ENCODE measurements around the gene PCSK7. TPM values are rescaled to one million over a fixed set of nuclear protein-coding genes. Genes with fewer than 3 reads are reported as not detected.
"Not testable (repeated sequence)": the region's sequence is repeated elsewhere in the genome, so short reads cannot be mapped to it uniquely, and the experiment has no call there.

PCSK7 gene
- total and polyA plus RNA-seq, 2 of the 8 experiments (the other 6 are each of a cell fraction or from before 2014, with no cell fraction given), result 23.4 to 38.5 TPM

DNA sequence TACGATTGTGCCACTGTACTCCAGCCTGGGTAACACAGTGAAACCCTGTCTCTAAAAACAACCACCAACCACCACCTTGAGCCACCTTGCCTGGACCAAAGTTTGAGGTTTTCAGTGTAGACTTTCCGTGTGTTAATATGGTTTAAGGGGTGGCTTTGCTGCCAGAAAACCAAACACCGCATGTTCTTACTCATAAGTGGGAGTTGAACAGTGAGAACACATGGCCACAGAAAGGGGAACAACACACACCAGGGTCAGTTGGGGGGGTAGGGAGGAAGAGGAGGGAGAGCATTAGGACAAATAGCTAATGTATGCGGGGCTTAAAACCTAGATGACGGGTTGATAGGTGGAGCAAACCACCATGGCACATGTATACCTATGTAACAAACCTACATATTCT is 40.3 kb upstream of the PCSK7 start:
- not testable (repeated sequence) for H3K23me2 ChIP-seq (ENCODE audit: low read depth, low read length); H2AFZ ChIP-seq (ENCODE audit: low read length); H3K4me1 ChIP-seq (replicated peaks in 1 of 4; ENCODE audit: control insufficient read depth in 3 of 4, insufficient read depth in 4 of 4, low read length in 3 of 4); H3K9me3 ChIP-seq (ENCODE audit: insufficient read depth in 2 of 2, low read depth in 1 of 2, low read length in 1 of 2); H3K9ac ChIP-seq (replicated peaks in 1 of 4; ENCODE audit: extremely low read depth in 1 of 4, low read depth in 3 of 4, low read length in 3 of 4); H3K18ac ChIP-seq (ENCODE audit: extremely low read depth, low read length); H4K20me1 ChIP-seq (replicated peaks in 1 of 2; ENCODE audit: control insufficient read depth in 1 of 2, insufficient read depth in 2 of 2, low read length in 2 of 2); H3K4me3 ChIP-seq (ENCODE audit: extremely low read depth in 1 of 4, insufficient read depth in 2 of 4, low read depth in 3 of 4, low read length in 4 of 4); H3K4ac ChIP-seq (replicated peaks; ENCODE audit: insufficient read length, low read depth, low read length); H3K79me1 ChIP-seq (ENCODE audit: low read depth, low read length); H2BK5ac ChIP-seq (ENCODE audit: low read depth, low read length); H2AK5ac ChIP-seq (ENCODE audit: low read depth, low read length); H4K91ac ChIP-seq (replicated peaks; ENCODE audit: insufficient read length, low read length); FAIRE-seq; H3K79me2 ChIP-seq (ENCODE audit: control insufficient read depth in 1 of 2, insufficient read depth in 2 of 2, low read length in 2 of 2); H4K5ac ChIP-seq (ENCODE audit: insufficient read length, low read depth, low read length); H2BK15ac ChIP-seq (ENCODE audit: low read length); H3K4me2 ChIP-seq (ENCODE audit: insufficient read depth in 1 of 2, low read depth in 2 of 2, low read length in 2 of 2); H3K14ac ChIP-seq (ENCODE audit: insufficient read length); H2BK20ac ChIP-seq (ENCODE audit: low read length); H2BK120ac ChIP-seq (replicated peaks; ENCODE audit: low read depth, low read length); H3K56ac ChIP-seq (replicated peaks; ENCODE audit: insufficient read length, low read depth, low read length); H4K8ac ChIP-seq (ENCODE audit: extremely low read depth, insufficient read depth, low read length); H3K23ac ChIP-seq (ENCODE audit: insufficient read length); H3K36me3 ChIP-seq (ENCODE audit: control insufficient read depth in 2 of 4, insufficient read depth in 4 of 4, low read length in 3 of 4); DNase-seq (ENCODE audit: low read depth in 1 of 2, low spot score in 2 of 2); H2BK12ac ChIP-seq (ENCODE audit: low read depth, low read length); H3K27me3 ChIP-seq (replicated peaks in 1 of 4; ENCODE audit: control insufficient read depth in 3 of 4, extremely low read depth in 1 of 4, insufficient read depth in 3 of 4, low read length in 3 of 4); H3K27ac ChIP-seq (ENCODE audit: low read depth, low read length)
- 93% methylated on average over 5 of the region's 5 CpGs; no CpG with 5 or more reads in 1 of the 2 experiments for WGBS, 2 experiments (ENCODE audit: extremely low coverage in 1 of 2, insufficient coverage in 1 of 2, insufficient read length in 1 of 2, insufficient replicate concordance in 2 of 2, low coverage in 1 of 2, low lambda C conversion rate in 2 of 2, missing lambda C conversion rate in 1 of 2)
- ChIA-PET POLR2A (ENCODE audit: partially characterized antibody) (interaction anchor here (1.8 kb wide), 1 partner anchor 10 kb away, joined by 5 read pairs; no protein-coding TSS in a partner anchor), CTCF (ENCODE audit: partially characterized antibody) (interaction anchor here (1.0 kb wide), 1 partner anchor 346 kb away, joined by 3 read pairs; no protein-coding TSS in a partner anchor)

Measured in H1 (cell line).